Thyroid gland (tissue), 4 donors: ENCODE data around the gene PRKCA. TPM values are rescaled to one million over a fixed set of nuclear protein-coding genes. Genes with fewer than 3 reads are reported as not detected.

Experiments
- DNase-seq, 2 donors: peaks; one replicate each; pipeline ENCODE4 v3.0.0-alpha.2; 2019
- H3K27ac ChIP-seq, 3 donors: fragments of 200-600 bp; sonication (generic); 1 replicate in 2 of 3; 2 replicates in 1 of 3; pipeline ENCODE4 v1.5.1; 2016 to 2019; ENCODE audit warnings: mild to moderate bottlenecking in 1 of 3, moderate library complexity in 1 of 3
- H3K27me3 ChIP-seq: fragments of 200-600 bp; sonication (generic); one replicate; pipeline ENCODE4 v1.5.1; 2019
- H3K36me3 ChIP-seq, 2 donors: fragments of 200-600 bp; sonication (generic); one replicate each; pipeline ENCODE4 v1.5.1; 2016 to 2019
- H3K4me1 ChIP-seq, 2 donors: fragments of 200-600 bp; sonication (generic); one replicate each; pipeline ENCODE4 v1.5.1; 2017 to 2019
- H3K4me3 ChIP-seq, 3 donors: fragments of 200-600 bp; sonication (generic); replicated peaks in 1 of 3; 1 replicate in 2 of 3; 2 replicates in 1 of 3; pipeline ENCODE4 v1.5.1; 2016; ENCODE audit warnings: mild to moderate bottlenecking in 1 of 3
- H3K9me3 ChIP-seq: fragments of 200-600 bp; sonication (generic); one replicate; pipeline ENCODE4 v1.5.1; 2017
- CTCF ChIP-seq, 6 experiments: fragments of 200-600 bp in 3 of 6; fragments of 450-650 bp in 3 of 6; sonication (generic) in 3 of 6; IDR thresholded peaks; one replicate each; pipeline ENCODE4 v1.5.1; 2016 to 2019; ENCODE audit warnings: antibody characterized with exemption in 6 of 6, mild to moderate bottlenecking in 2 of 6, inconsistent platforms in 1 of 6, moderate library complexity in 1 of 6
- POLR2A ChIP-seq, 2 donors: fragments of 450-650 bp; IDR thresholded peaks; one replicate each; pipeline ENCODE4 v1.6.1; 2017; ENCODE audit warnings: antibody characterized with exemption in 2 of 2, mild to moderate bottlenecking in 2 of 2, moderate library complexity in 1 of 2
- WGBS, 2 donors: methylation state at CpG; one replicate each; pipeline ENCODE4 v1.1.5; 2017; 5-methylcytosine and 5-hydroxymethylcytosine counted together
- intact Hi-C: fragments of 100-400 bp; cut with DNase I; formaldehyde crosslinking; loops from one replicate; pipeline ENCODE4 v1.15.1; 2023
- total RNA-seq, 4 donors: library from RNA; depleted of rRNA; stranded (reverse); fragments of >200 nt; gene quantifications; one replicate each; pipeline ENCODE4 v1.2.3, GENCODE V29; 2016

PRKCA gene
- total RNA-seq, 4 donors from 2014 or later = 6.7 to 24.2 (median 15.3) TPM

GRCh38 chr17:66445229-66445628 is 142.8 kb downstream of the PRKCA start:
- intact Hi-C loops = no loop called here
- TF ChIP-seq CTCF (IDR thresholded peaks at IDR 0.05) (no peak), POLR2A (IDR thresholded peaks at IDR 0.05) (no peak)

GRCh38 chr17:66446419-66446818 is 144.0 kb downstream of the PRKCA start:
- no peaks in the 10 kb centered on the region for H3K4me1 ChIP-seq
- no peak overlapping the region for H3K4me3 ChIP-seq
- intact Hi-C loops = no loop called here
- H3K27me3 ChIP-seq = no peaks in the 10 kb centered on the region
- no peak for DNase-seq
- no peak overlapping the region for H3K27ac ChIP-seq
- H3K9me3 ChIP-seq = no peaks in the 10 kb centered on the region
- 82 to 100% methylated on average over 2 of the region's 2 CpGs for WGBS, 2 donors
- TF ChIP-seq CTCF (IDR thresholded peaks at IDR 0.05) (no peak), POLR2A (IDR thresholded peaks at IDR 0.05) (no peak)
- no peaks in the 10 kb centered on the region for H3K36me3 ChIP-seq

More at GRCh38 chr17:66445229-66445628, 142.8 kb downstream of the PRKCA start:
- Histone ChIP-seq H3K27me3 (no peaks in the 10 kb centered on the region), H3K9me3 (no peaks in the 10 kb centered on the region), H3K4me1 (no peaks in the 10 kb centered on the region), H3K27ac (no peak overlapping the region), H3K36me3 (no peaks in the 10 kb centered on the region), H3K4me3 (no peak overlapping the region)
- DNase-seq = peak in 1 of 2 donors; percentile 8
- 44 to 56% methylated on average over 1 to 3 of the region's 3 CpGs for WGBS, 2 donors

GRCh38 chr17:66447159-66447558 is 144.7 kb downstream of the PRKCA start:
- H3K9me3 ChIP-seq = no peaks in the 10 kb centered on the region
- WGBS, 2 donors = 91 to 92% methylated on average over 8 of the region's 8 CpGs
- H3K27ac ChIP-seq = no peak overlapping the region
- intact Hi-C loops = no loop called here
- TF ChIP-seq CTCF (IDR thresholded peaks at IDR 0.05) (no peak), POLR2A (IDR thresholded peaks at IDR 0.05) (no peak)
- H3K4me1 ChIP-seq = no peaks in the 10 kb centered on the region
- no peak for DNase-seq
- no peak overlapping the region for H3K4me3 ChIP-seq
- no peaks in the 10 kb centered on the region for H3K27me3 ChIP-seq
- no peaks in the 10 kb centered on the region for H3K36me3 ChIP-seq

- no peak overlapping the region for H3K27ac ChIP-seq
- no peaks in the 10 kb centered on the region for H3K4me1 ChIP-seq
- TF ChIP-seq POLR2A (IDR thresholded peaks at IDR 0.05) (no peak), CTCF (IDR thresholded peaks at IDR 0.05) (no peak)
- H3K36me3 ChIP-seq = no peaks in the 10 kb centered on the region
- DNase-seq = no peak
- H3K4me3 ChIP-seq = no peak overlapping the region
- no peaks in the 10 kb centered on the region for H3K27me3 ChIP-seq
- intact Hi-C loops = no loop called here
- H3K9me3 ChIP-seq = no peaks in the 10 kb centered on the region
- WGBS, 2 donors = 88 to 89% methylated on average over 14 of the region's 14 CpGs
These were observed 145.7 kb downstream of the PRKCA start for GRCh38 chr17:66448026-66448639.

- Histone ChIP-seq H3K9me3 (no peaks in the 10 kb centered on the region), H3K36me3 (no peaks in the 10 kb centered on the region), H3K27ac (no peak overlapping the region), H3K4me3 (no peak overlapping the region), H3K4me1 (no peaks in the 10 kb centered on the region), H3K27me3 (no peaks in the 10 kb centered on the region)
- TF ChIP-seq POLR2A (IDR thresholded peaks at IDR 0.05) (no peak), CTCF (IDR thresholded peaks at IDR 0.05) (no peak)
- intact Hi-C loops = no loop called here
- no peak for DNase-seq
- WGBS, 2 donors = 75 to 82% methylated on average over 8 of the region's 8 CpGs
These were observed 147.1 kb downstream of the PRKCA start for GRCh38 chr17:66449418-66449977.
